Neural cell (in vitro differentiated cells): ENCODE results near the gene FOXO6.

ENCODE experiments used
- EP300 ChIP-seq: fragments of 450-650 bp; conservative IDR thresholded peaks from 2 replicates; pipeline ENCODE4 v1.6.1; 2014; ENCODE audit warnings: antibody characterized with exemption, mild to moderate bottlenecking, moderate library complexity; ENCODE audit not compliant: poor library complexity, severe bottlenecking
- EZH2 ChIP-seq: fragments of 200-600, 300-800 bp; shearing (Covaris generic), sonication (generic); IDR thresholded peaks from 2 replicates; pipeline ENCODE4 v1.6.1; 2014; ENCODE audit warnings: antibody characterized with exemption, low read length, borderline replicate concordance, mild to moderate bottlenecking; ENCODE audit not compliant: insufficient read depth, poor library complexity, severe bottlenecking
- MXI1 ChIP-seq: fragments of 450-650 bp; conservative IDR thresholded peaks from 2 replicates; pipeline ENCODE4 v1.6.1; 2014; ENCODE audit warnings: antibody characterized with exemption, mild to moderate bottlenecking; ENCODE audit not compliant: poor library complexity, severe bottlenecking
- RAD21 ChIP-seq: fragments of 450-650 bp; conservative IDR thresholded peaks from 2 replicates; pipeline ENCODE4 v1.6.1; 2014; ENCODE audit warnings: antibody characterized with exemption, mild to moderate bottlenecking, moderate library complexity
- REST ChIP-seq: IDR thresholded peaks from 2 replicates; pipeline ENCODE4 v1.6.1; 2012; ENCODE audit warnings: borderline replicate concordance
- SMC3 ChIP-seq: fragments of 450-650 bp; conservative IDR thresholded peaks from 2 replicates; pipeline ENCODE4 v1.6.1; 2014; ENCODE audit warnings: antibody characterized with exemption, mild to moderate bottlenecking, moderate library complexity; ENCODE audit not compliant: poor library complexity
- TAF1 ChIP-seq: IDR thresholded peaks from 2 replicates; pipeline ENCODE4 v1.6.1; 2012; ENCODE audit warnings: low read depth
- TF ChIP-seq, protein P1 (sequence below): fragments of 450-650 bp; IDR thresholded peaks from 2 replicates; pipeline ENCODE4 v1.5.1; 2014; ENCODE audit warnings: antibody characterized with exemption, mild to moderate bottlenecking, moderate library complexity; ENCODE audit not compliant: poor library complexity, severe bottlenecking

DNA sequence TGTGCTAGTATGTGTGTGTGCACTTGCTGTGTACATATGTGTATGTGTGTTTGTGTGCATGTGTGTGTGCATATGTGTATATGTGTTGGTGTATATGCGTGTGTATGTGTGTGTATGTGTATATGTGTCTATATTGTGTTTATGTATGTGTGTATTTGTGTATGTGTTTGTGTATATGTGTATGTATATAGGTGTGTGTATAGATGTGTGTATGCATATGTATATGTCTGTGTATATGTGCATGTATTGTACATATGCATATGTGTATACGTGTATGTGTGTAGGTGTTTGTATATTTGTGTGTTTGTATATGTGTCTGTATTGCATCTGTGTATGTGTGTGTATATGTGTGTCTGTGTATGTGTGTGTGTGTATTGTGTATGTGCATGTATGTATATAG lies 64.1 kb downstream of the FOXO6 start:
- TF ChIP-seq, protein P1, sequence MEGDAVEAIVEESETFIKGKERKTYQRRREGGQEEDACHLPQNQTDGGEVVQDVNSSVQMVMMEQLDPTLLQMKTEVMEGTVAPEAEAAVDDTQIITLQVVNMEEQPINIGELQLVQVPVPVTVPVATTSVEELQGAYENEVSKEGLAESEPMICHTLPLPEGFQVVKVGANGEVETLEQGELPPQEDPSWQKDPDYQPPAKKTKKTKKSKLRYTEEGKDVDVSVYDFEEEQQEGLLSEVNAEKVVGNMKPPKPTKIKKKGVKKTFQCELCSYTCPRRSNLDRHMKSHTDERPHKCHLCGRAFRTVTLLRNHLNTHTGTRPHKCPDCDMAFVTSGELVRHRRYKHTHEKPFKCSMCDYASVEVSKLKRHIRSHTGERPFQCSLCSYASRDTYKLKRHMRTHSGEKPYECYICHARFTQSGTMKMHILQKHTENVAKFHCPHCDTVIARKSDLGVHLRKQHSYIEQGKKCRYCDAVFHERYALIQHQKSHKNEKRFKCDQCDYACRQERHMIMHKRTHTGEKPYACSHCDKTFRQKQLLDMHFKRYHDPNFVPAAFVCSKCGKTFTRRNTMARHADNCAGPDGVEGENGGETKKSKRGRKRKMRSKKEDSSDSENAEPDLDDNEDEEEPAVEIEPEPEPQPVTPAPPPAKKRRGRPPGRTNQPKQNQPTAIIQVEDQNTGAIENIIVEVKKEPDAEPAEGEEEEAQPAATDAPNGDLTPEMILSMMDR: no peak
- TF ChIP-seq EZH2: no peak
- TF ChIP-seq EP300: no peak
- TF ChIP-seq TAF1: no peak
- no peak for TF ChIP-seq RAD21
- no peak for TF ChIP-seq SMC3
- no peak for TF ChIP-seq REST
- TF ChIP-seq MXI1: no peak
